22Rv1 (cell line): ENCODE results near the gene JMJD7.

Experiments
- ZFX ChIP-seq: fragments of 450-650 bp; IDR thresholded peaks from 2 replicates; pipeline ENCODE4 v1.6.1; 2017; ENCODE audit warnings: antibody characterized with exemption, borderline replicate concordance
- TF ChIP-seq, protein P1 (sequence below): fragments of 450-650 bp; IDR thresholded peaks from 2 replicates; pipeline ENCODE4 v1.5.1; 2017; ENCODE audit warnings: mild to moderate bottlenecking

DNA sequence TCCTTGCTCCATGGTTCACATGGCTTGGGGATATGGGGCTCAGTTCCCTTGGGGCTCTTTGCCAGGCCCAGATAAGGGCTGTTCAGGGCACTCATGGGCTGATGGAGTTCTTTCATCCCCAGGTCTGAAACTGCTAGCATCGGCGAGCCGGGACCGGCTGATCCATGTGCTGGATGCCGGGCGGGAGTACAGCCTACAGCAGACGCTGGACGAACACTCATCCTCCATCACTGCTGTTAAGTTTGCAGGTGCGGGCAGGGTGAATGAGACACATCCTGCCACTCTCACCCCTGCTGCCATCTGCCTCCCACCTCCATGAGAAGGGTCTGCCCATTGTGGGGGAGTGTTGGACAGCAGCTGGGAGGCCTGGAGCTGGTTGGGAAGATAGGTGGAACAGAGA lies 11.1 kb upstream of the JMJD7 start:
- TF ChIP-seq, protein P1, sequence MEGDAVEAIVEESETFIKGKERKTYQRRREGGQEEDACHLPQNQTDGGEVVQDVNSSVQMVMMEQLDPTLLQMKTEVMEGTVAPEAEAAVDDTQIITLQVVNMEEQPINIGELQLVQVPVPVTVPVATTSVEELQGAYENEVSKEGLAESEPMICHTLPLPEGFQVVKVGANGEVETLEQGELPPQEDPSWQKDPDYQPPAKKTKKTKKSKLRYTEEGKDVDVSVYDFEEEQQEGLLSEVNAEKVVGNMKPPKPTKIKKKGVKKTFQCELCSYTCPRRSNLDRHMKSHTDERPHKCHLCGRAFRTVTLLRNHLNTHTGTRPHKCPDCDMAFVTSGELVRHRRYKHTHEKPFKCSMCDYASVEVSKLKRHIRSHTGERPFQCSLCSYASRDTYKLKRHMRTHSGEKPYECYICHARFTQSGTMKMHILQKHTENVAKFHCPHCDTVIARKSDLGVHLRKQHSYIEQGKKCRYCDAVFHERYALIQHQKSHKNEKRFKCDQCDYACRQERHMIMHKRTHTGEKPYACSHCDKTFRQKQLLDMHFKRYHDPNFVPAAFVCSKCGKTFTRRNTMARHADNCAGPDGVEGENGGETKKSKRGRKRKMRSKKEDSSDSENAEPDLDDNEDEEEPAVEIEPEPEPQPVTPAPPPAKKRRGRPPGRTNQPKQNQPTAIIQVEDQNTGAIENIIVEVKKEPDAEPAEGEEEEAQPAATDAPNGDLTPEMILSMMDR, result no peak
- TF ChIP-seq ZFX, result no peak
